HUDEP-2 (cell line): ENCODE data around the gene FBXL20.

Experiments
- DNase-seq, 76 experiments: peaks; one replicate each; lab custom pipeline; 2025; ENCODE audit not compliant: unreplicated experiment in 76 of 76; lab: John Stamatoyannopoulos, UW

FBXL20 gene

GRCh38 chr17:39231091-39231561 lies 170.3 kb downstream of the FBXL20 start:
- no peak for DNase-seq

- DNase-seq = no peak
Observed at GRCh38 chr17:39230361-39230760, 171.1 kb downstream of the FBXL20 start.

- DNase-seq = no peak
Observed at GRCh38 chr17:39229274-39229913, 172.0 kb downstream of the FBXL20 start.

- DNase-seq = no peak
Observed at GRCh38 chr17:39227364-39227919, 174.0 kb downstream of the FBXL20 start.

DNA sequence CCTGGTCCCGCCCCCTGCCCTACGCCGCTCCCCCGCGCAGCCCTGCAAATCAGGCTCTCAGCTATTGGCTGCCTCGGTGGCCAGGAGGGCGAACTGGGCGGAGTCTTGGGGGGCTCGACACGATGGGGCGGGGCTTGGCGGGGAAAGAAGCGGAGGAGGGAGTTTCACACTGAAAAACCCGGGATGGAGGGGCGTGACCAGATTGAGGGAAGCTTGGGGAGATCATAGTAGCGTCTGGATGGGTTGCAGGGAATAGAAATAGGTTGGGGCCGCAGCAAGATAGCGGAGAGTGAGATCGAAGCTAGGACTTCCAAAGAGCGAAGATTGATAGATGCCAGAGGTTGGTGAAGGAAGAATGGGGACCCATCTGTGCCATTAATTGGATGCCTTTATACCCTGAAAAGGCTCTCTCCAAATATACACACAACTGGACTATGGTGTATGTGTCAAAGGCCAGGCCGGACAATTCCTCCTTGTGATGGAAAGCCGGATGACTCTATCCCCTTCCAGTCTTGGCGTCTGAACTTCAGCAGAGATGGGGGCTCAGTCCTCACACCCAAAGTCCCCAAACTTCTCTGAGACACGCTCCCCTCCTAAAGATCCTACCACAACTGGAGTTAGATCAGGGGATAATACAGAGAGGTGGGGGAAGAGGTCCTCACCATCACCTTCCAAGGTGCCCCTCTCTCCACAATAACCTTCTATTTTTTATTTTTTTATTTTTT lies 175.3 kb downstream of the FBXL20 start:
- DNase-seq = no peak

DNA sequence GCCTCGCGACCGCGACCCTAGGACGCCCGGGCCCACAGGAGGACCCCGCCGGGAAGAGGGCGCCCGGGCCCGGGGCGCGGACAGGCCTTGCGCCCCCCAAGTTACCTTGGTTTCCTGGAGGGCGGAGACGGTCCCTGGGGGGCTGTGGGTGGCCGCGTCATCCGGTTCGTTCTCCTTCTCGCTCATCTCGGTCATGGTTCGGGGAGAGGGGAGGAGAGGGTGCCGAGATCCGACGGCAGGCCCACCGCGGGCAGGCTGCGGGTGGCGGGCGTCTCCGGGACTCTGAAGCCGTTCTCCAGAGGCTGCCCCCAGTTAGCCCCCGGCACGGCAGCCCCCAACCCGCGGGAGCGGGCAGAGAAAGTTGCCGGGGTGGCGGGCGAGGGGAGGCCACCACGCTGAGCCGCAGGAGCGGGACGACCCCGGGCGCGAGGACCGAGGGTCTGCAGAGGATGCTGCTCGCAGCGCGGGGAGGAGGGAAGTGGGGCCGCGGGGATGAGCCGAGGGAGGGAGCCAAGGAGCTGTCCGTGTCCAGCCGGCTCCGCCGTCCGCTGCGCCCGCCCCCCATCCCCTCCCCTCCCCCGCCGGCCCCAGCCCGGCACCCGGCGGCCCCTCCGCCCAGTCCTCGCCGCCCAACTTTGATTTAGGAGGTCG lies 176.0 kb downstream of the FBXL20 start, which contains the start of gene STAC2:
STAC2 (minus strand) TSS at position 638 of the 651 bp plus-strand sequence; CDS start at position 195, 443 bp downstream.
- DNase-seq = no peak

- no peak for DNase-seq
Observed at GRCh38 chr17:39224778-39225307, 176.6 kb downstream of the FBXL20 start.

GRCh38 chr17:39223907-39224777 lies 177.3 kb downstream of the FBXL20 start:
- no peak for DNase-seq

DNA sequence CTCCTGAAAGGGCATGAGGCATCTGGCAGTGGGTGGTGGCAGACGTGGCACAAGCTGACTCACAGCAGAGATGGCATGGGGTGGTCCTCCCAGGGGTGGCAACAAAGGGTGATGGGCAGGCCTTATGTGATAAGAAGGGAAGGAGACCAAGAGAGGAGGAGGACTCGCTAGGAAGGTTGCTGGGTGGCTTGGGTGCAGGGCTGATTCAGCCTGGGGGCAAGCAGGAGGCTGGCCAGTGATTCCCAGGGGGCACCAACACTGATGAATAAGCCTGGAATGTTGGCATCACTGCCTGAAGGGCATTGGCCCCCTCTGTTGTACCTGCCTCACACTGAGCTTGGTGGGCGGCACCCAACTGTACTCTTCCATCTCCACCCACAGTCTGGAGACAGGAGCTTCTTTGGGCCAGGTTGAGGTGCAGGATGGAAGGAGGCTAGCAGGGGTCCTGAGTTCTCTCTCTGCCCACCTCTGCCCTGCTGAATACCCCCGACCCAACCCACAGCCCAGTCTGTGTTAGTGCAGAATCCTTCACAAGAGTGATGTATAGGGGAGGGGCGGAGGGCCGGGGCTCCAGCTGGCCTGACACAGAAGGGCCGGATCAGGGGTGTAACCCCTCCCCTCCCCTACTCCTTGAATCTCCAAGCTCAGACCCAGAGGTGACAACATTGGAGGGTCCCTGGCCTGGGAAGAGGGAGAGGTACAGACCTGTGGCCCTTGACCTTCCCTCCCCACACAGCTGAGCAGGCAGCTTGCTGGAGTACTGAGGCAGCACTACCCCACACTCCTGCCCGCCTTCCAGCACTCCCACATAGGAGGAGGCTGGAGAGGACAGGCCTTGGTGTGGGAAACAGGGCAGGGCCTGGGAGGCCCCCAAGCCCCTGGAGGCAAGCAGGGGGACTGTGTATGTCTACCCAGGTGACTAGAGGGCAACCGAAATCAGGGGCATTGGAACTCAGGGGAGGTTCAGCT lies 178.3 kb downstream of the FBXL20 start:
- no peak for DNase-seq

DNA sequence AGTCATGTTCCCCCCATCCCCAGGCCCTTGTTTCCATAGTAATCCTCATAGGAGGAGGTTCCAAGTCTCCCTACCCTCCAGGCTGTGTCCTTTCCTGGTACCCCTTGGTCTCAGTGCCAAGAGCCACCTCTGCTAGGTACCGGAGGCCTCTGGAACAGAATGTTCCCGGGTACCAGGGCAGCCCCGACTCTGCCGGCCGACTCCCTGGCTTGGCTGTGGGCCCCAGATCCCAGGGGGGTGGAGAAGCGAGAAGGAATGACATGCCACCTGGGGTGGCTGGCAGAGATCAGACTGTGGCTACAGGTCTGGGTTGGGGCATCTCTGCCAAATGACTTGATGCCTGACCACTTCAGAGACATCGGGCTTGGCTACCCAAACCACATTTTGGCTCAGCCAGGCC lies 179.3 kb downstream of the FBXL20 start:
- DNase-seq = no peak

GRCh38 chr17:39221572-39221971 lies 179.9 kb downstream of the FBXL20 start:
- no peak for DNase-seq

DNA sequence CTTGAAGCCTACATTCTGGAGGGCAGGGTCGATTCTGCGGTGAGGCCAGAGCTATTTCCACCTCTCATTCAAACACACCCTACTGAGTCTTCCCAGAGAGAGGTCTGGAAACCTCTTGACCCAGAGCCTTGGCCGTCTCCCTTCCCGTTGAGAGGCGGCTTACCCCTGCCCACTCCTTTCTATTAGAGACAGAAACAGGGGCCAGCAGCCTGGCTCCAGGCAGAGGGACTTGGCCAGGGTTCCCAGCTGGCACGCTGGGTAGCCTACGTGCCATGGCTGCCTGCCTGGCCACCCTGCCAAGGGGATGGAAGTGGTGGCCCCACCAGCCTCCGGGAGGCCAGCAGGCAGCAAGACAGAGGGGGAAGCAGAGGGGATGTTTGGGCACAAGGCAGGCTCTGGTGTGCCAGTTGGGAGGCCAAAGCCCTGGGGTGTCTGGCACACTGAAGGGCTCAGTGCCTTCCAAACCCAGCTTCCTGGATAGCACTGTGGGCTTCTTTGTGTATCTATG lies 181.7 kb downstream of the FBXL20 start:
- no peak for DNase-seq

- DNase-seq = no peak
Observed at GRCh38 chr17:39218906-39219305, 182.5 kb downstream of the FBXL20 start.

DNA sequence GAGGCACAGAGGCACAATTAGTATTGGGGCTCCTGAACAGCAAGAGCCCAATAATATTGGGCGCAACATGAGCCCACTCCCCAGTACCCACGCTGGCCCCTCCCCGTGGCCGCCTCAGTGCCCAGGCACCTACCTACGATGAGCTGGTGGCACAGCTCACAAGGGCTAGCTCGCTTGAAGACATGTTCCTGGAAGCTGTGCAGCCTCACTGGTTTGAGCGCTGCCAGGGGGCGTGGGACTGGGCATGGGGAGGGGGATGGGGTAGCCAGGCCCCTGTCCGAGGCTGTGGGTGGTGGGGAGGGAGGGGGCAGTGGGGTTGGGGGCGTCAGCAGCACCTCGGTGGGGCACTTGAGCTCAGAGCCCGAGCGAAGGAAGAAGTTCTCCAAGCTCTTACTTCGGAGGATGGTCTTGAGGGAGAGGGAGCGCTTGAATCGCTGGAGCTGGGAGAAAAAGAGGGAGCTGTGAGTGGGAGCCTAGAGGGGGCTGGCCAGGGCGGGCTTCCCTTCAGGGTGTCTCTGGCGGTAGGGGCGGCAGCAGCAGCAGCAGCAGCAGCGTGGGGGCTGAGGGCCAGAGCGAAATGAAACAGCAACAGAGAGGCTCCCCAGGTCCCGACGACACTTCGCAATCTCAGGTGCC lies 183.6 kb downstream of the FBXL20 start:
- no peak for DNase-seq

DNA sequence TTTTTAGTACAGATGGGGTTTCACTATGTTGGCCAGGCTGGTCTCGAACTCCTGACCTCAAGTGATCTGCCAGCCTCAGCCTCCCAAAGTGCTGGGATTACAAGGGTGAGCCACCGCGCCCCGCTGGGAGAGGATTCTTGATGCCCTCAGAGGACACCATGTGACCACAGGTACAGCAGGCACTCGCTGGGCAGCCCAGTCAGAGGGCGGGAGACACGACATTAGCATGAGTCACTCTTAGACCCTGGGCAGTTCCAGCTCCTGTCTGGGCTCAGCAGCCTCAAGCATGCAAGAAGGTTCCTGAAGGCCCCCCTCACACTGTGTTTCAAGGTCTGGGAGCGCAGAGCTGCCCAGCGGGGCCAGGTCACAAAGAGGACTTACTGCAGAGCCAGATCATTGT lies 187.6 kb downstream of the FBXL20 start:
- peak in 2 of 76 experiments; percentile 8 to 31 for DNase-seq

DNA sequence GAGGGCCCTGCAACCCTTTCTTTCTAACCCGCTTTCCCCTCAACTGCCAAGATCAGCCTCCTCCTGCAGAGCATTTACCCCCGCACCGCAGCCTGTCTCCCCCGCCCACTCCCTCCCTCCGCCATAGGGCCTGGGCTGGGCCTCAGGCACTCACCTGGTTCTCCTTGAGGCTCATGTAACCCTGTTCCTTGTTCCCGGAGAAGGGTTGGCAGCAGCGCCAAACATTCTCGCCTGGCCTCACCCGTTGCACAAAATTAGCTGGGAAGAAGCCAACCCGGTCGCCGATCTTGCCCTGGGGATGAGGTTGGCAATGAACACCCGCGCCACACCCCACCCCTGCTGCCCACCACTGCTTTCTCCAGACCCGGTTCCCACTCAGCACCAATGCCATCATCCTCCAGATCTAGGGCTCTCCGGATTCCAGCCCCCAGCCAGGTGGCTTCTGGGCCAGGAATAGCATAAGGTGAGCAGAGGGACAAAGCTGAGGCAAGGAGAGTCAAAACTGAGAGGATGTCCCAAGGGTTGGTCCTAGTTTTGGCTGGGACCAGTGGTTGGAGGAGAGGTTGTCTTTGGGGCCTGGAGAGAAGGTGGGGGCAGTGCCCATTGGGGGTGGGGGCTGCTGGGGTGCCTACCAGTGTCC lies 188.5 kb downstream of the FBXL20 start:
- DNase-seq = no peak

- DNase-seq = peak in 4 of 76 experiments; percentile 21 to 30 (median 24)
Observed at GRCh38 chr17:39212195-39212810, 189.1 kb downstream of the FBXL20 start.
